Caco-2 (cell line): ENCODE measurements around the gene MGAT3. TPM values are rescaled to one million over a fixed set of nuclear protein-coding genes. Genes with fewer than 3 reads are reported as not detected.

Source experiments
- BruUV-seq: library from RNA; stranded (reverse); fragments of 400-500 nt; replicated peaks from 2 replicates; lab custom pipeline; 2021; lab: Mats Ljungman, UMichigan
- CTCF ChIA-PET: fragments of 300-600 bp; sonication (Branson Sonifier 250); formaldehyde crosslinking; loops from one replicate; lab custom pipeline; 2022; ENCODE audit warnings: antibody characterized with exemption; lab: Charles Lee
- POLR2A ChIA-PET: fragments of 300-600 bp; sonication (Branson Sonifier 250); formaldehyde crosslinking; loops from one replicate; lab custom pipeline; 2022; ENCODE audit warnings: antibody characterized with exemption; lab: Charles Lee
- DNase-seq, 2 experiments: peaks; one replicate each; pipeline versions ENCODE4 v3.0.0 to v3.0.0-alpha.2; 2020 to 2022
- H3K27me3 ChIP-seq: replicated peaks from 2 replicates; pipeline ENCODE4 v1.6.0; 2011; ENCODE audit warnings: low read length; ENCODE audit not compliant: control insufficient read depth, insufficient read depth
- H3K36me3 ChIP-seq: 2 replicates; pipeline ENCODE4 v1.5.1; 2011; ENCODE audit warnings: low read length; ENCODE audit not compliant: control insufficient read depth, insufficient read depth
- H3K4me1 ChIP-seq: fragments of 250-450 bp; sonication (Bioruptor Pico); 2 replicates; pipeline ENCODE4 v1.5.1; 2020; ENCODE audit warnings: mild to moderate bottlenecking
- H3K4me3 ChIP-seq: 2 replicates; pipeline ENCODE4 v1.5.1; 2011; ENCODE audit warnings: low read depth, mild to moderate bottlenecking, control low read depth, low read length
- H3K9me3 ChIP-seq: fragments of 250-450 bp; sonication (Bioruptor Pico); 2 replicates; pipeline ENCODE4 v1.5.1; 2020; ENCODE audit warnings: mild to moderate bottlenecking, moderate library complexity
- H3K27ac Mint-ChIP-seq: one replicate; pipeline ENCODE4 v1.8.0; 2022; ENCODE audit warnings: mixed read lengths; ENCODE audit not compliant: unreplicated experiment
- H3K27me3 Mint-ChIP-seq: one replicate; pipeline ENCODE4 v1.8.0; 2022; ENCODE audit warnings: mixed read lengths; ENCODE audit not compliant: insufficient read depth, unreplicated experiment
- H3K36me3 Mint-ChIP-seq: one replicate; pipeline ENCODE4 v1.8.0; 2022; ENCODE audit warnings: mild to moderate bottlenecking, mixed read lengths; ENCODE audit not compliant: insufficient read depth, unreplicated experiment
- H3K4me1 Mint-ChIP-seq: one replicate; pipeline ENCODE4 v1.8.0; 2022; ENCODE audit warnings: low read depth, mixed read lengths; ENCODE audit not compliant: unreplicated experiment
- H3K4me3 Mint-ChIP-seq: one replicate; pipeline ENCODE4 v1.8.0; 2022; ENCODE audit warnings: mild to moderate bottlenecking, moderate library complexity, mixed read lengths; ENCODE audit not compliant: unreplicated experiment
- H3K9me3 Mint-ChIP-seq: one replicate; pipeline ENCODE4 v1.8.0; 2022; ENCODE audit warnings: mixed read lengths; ENCODE audit not compliant: unreplicated experiment
- CTCF ChIP-seq, 2 experiments: fragments of 200-600 bp in 1 of 2; IDR thresholded peaks; 1 replicate in 1 of 2; 2 replicates in 1 of 2; pipeline versions ENCODE4 v1.5.1 to v1.8.0; 2011 to 2022; ENCODE audit warnings: antibody characterized with exemption in 1 of 2, control low read depth in 1 of 2, inconsistent platforms in 1 of 2, low read depth in 1 of 2, low read length in 1 of 2, mild to moderate bottlenecking in 1 of 2, moderate library complexity in 1 of 2; ENCODE audit not compliant: insufficient read depth in 1 of 2, severe bottlenecking in 1 of 2, unreplicated experiment in 1 of 2
- intact Hi-C: fragments of 100-400 bp; cut with micrococcal nuclease; formaldehyde crosslinking; loops from one replicate; pipeline ENCODE4 v1.10.0; 2022; ENCODE audit not compliant: unreplicated experiment
- total RNA-seq: library from RNA; stranded (reverse); gene quantifications from 2 replicates; pipeline ENCODE4 v1.2.3, GENCODE V29; 2022

MGAT3 gene
- total RNA-seq, 1 experiment from 2014 or later: 16.6 TPM

GRCh38 chr22:39449708-39450107 lies 7.1 kb upstream of the MGAT3 start:
- H3K27ac Mint-ChIP-seq: peak overlapping the region; percentile 36
- no peak for DNase-seq
- no peak overlapping the region for H3K4me3 Mint-ChIP-seq
- Histone ChIP-seq H3K9me3 (no peaks in the 10 kb centered on the region), H3K4me3 (no peak overlapping the region), H3K36me3 (no peaks in the 10 kb centered on the region), H3K27me3 (no peaks in the 10 kb centered on the region), H3K4me1 (peaks cover 43% of the 10 kb centered on the region)
- ChIA-PET POLR2A (no interaction called here), CTCF (interaction anchor here (0.6 to 1.2 kb wide), 2 partner anchors 52 to 106 kb away, joined by 3 to 4 read pairs; partner anchors contain the start of gene MIEF1)
- H3K4me1 Mint-ChIP-seq: peaks cover 43% of the 10 kb centered on the region
- intact Hi-C loops: loop anchor here (2.0 kb wide), 1 partner anchor 25 kb away; no protein-coding TSS in a partner anchor
- no peaks in the 10 kb centered on the region for H3K27me3 Mint-ChIP-seq
- TF ChIP-seq CTCF (IDR thresholded peaks at IDR 0.05; ENCODE audit: insufficient read depth in 1 of 2, low read depth in 1 of 2, low read length in 1 of 2, severe bottlenecking in 1 of 2, unreplicated experiment in 1 of 2): no peak
- H3K36me3 Mint-ChIP-seq: peaks cover 6% of the 10 kb centered on the region
- no peaks in the 10 kb centered on the region for H3K9me3 Mint-ChIP-seq
- no TSS peak for BruUV-seq

- intact Hi-C loops: no loop called here
- Mint-ChIP-seq H3K27me3 (no peaks in the 10 kb centered on the region), H3K27ac (peak overlapping the region; percentile 59), H3K36me3 (peaks cover 6% of the 10 kb centered on the region), H3K9me3 (no peaks in the 10 kb centered on the region), H3K4me1 (peaks cover 46% of the 10 kb centered on the region), H3K4me3 (no peak overlapping the region)
- no peaks in the 10 kb centered on the region for H3K9me3 ChIP-seq
- peaks cover 45% of the 10 kb centered on the region for H3K4me1 ChIP-seq
- no TSS peak for BruUV-seq
- DNase-seq: no peak
- ChIA-PET POLR2A (no interaction called here), CTCF (no interaction called here)
- H3K36me3 ChIP-seq: no peaks in the 10 kb centered on the region
- no peaks in the 10 kb centered on the region for H3K27me3 ChIP-seq
- no peak overlapping the region for H3K4me3 ChIP-seq
- no peak for TF ChIP-seq CTCF (IDR thresholded peaks at IDR 0.05; ENCODE audit: insufficient read depth in 1 of 2, low read depth in 1 of 2, low read length in 1 of 2, severe bottlenecking in 1 of 2, unreplicated experiment in 1 of 2)
Observed at GRCh38 chr22:39450258-39450955, 6.4 kb upstream of the MGAT3 start.

GRCh38 chr22:39452740-39453040 lies 4.1 kb upstream of the MGAT3 start:
- Histone ChIP-seq H3K27me3 (no peaks in the 10 kb centered on the region), H3K9me3 (no peaks in the 10 kb centered on the region), H3K4me3 (no peak overlapping the region), H3K36me3 (no peaks in the 10 kb centered on the region), H3K4me1 (peaks cover 26% of the 10 kb centered on the region)
- intact Hi-C loops: no loop called here
- Mint-ChIP-seq H3K27me3 (no peaks in the 10 kb centered on the region), H3K27ac (peak overlapping the region; percentile 24), H3K4me1 (peaks cover 40% of the 10 kb centered on the region), H3K4me3 (no peak overlapping the region), H3K9me3 (no peaks in the 10 kb centered on the region), H3K36me3 (no peaks in the 10 kb centered on the region)
- ChIA-PET POLR2A (no interaction called here), CTCF (interaction anchor here (0.9 to 1.1 kb wide), 2 partner anchors 20 to 50 kb away, joined by 3 read pairs; partner anchors contain the start of gene MIEF1)
- no TSS peak for BruUV-seq
- DNase-seq: no peak
- TF ChIP-seq CTCF (IDR thresholded peaks at IDR 0.05; ENCODE audit: insufficient read depth in 1 of 2, low read depth in 1 of 2, low read length in 1 of 2, severe bottlenecking in 1 of 2, unreplicated experiment in 1 of 2): no peak
